Liver (tissue), 3 donors: ENCODE results near the gene DEPDC4.
"Not testable (repeated sequence)": the region's sequence is repeated elsewhere in the genome, so short reads cannot be mapped to it uniquely, and the experiment has no call there.

Experiments
- CTCF ChIP-seq: fragments of 150-350 bp; IDR thresholded peaks from 2 replicates; pipeline ENCODE4 v1.5.1; 2017; ENCODE audit warnings: improper control_type of control experiment, low read depth, low read length; ENCODE audit not compliant: missing input control
- EGR1 ChIP-seq, 2 donors: IDR thresholded peaks; 2 replicates each; pipeline ENCODE4 v1.6.1; 2016 to 2018; ENCODE audit warnings: antibody characterized with exemption in 2 of 2, low read depth in 2 of 2
- FOXA1 ChIP-seq: IDR thresholded peaks from 2 replicates; pipeline ENCODE4 v1.6.1; 2016; ENCODE audit warnings: antibody characterized with exemption
- GABPA ChIP-seq, 2 donors: IDR thresholded peaks in 1 of 2; conservative IDR thresholded peaks in 1 of 2; 2 replicates each; pipeline ENCODE4 v1.6.1; 2016; ENCODE audit warnings: antibody characterized with exemption in 2 of 2, mild to moderate bottlenecking in 1 of 2, moderate library complexity in 1 of 2
- MAX ChIP-seq: IDR thresholded peaks from 2 replicates; pipeline ENCODE4 v1.6.1; 2016; ENCODE audit warnings: antibody characterized with exemption
- NR2F2 ChIP-seq: IDR thresholded peaks from 2 replicates; pipeline ENCODE4 v1.6.1; 2016; ENCODE audit warnings: antibody characterized with exemption
- RAD21 ChIP-seq, 2 donors: IDR thresholded peaks; 2 replicates each; pipeline ENCODE4 v1.6.1; 2016; ENCODE audit warnings: antibody characterized with exemption in 2 of 2, mild to moderate bottlenecking in 2 of 2
- REST ChIP-seq: IDR thresholded peaks from 2 replicates; pipeline ENCODE4 v1.6.1; 2016; ENCODE audit warnings: antibody characterized with exemption, mild to moderate bottlenecking
- SP1 ChIP-seq: IDR thresholded peaks from 2 replicates; pipeline ENCODE4 v1.6.1; 2018; ENCODE audit warnings: antibody characterized with exemption, mild to moderate bottlenecking
- TAF1 ChIP-seq: conservative IDR thresholded peaks from 2 replicates; pipeline ENCODE4 v1.6.1; 2016; ENCODE audit warnings: antibody characterized with exemption, mild to moderate bottlenecking
- YY1 ChIP-seq: IDR thresholded peaks from 2 replicates; pipeline ENCODE4 v1.6.1; 2016; ENCODE audit warnings: antibody characterized with exemption, mild to moderate bottlenecking
- ZBTB33 ChIP-seq: IDR thresholded peaks from 2 replicates; pipeline ENCODE4 v1.6.1; 2016; ENCODE audit warnings: antibody characterized with exemption
- donor health status: healthy.
- donor health status: healthy.

- TF ChIP-seq CTCF; FOXA1; EGR1 (IDR thresholded peaks at IDR 0.05; ENCODE audit: low read depth in 2 of 2); SP1; REST; ZBTB33; YY1; MAX; TAF1; RAD21 (IDR thresholded peaks at IDR 0.05); GABPA (IDR thresholded peaks at IDR 0.05 in 1 of 2, conservative IDR thresholded peaks at IDR 0.05 in 1 of 2); NR2F2: not testable (repeated sequence)
Measured at GRCh38 chr12:100308138-100308537, 41.3 kb upstream of the DEPDC4 start.
